Activated CD4-positive, alpha-beta T cell treated with anti-CD3 and anti-CD28 coated beads for 48 hours (primary cell): Measurements from ENCODE around the gene METTL16.
A peak's percentile ranks its signal among the peaks of the same experiment; 100 is the strongest.

Experiments used
- DNase-seq: peaks from one replicate; pipeline ENCODE4 v3.0.0-alpha.2; 2020

The METTL16 gene

GRCh38 chr17:2406903-2407790 is 104.5 kb downstream of the METTL16 start:
- peak; percentile 43 for DNase-seq

GRCh38 chr17:2406271-2406902 is 105.3 kb downstream of the METTL16 start:
- DNase-seq, result no peak

- DNase-seq, result no peak
These were observed 106.3 kb downstream of the METTL16 start for GRCh38 chr17:2405247-2405926.

- no peak for DNase-seq
These were observed 108.6 kb downstream of the METTL16 start for GRCh38 chr17:2403044-2403443.

- no peak for DNase-seq
These were observed 109.1 kb downstream of the METTL16 start for GRCh38 chr17:2402544-2402943.

- DNase-seq, result peak; percentile 100
These were observed 110.1 kb downstream of the METTL16 start for GRCh38 chr17:2401426-2402221.

- DNase-seq, result peak; percentile 96
These were observed 110.7 kb downstream of the METTL16 start, which contains the start of gene MNT for GRCh38 chr17:2400877-2401425. Gene MNT (minus strand): TSS chr17:2401060. CDS start chr17:2400712, 348 bp downstream.

- peak; percentile 80 for DNase-seq
These were observed 111.2 kb downstream of the METTL16 start for GRCh38 chr17:2400474-2400866.

GRCh38 chr17:2399572-2400473 is 111.9 kb downstream of the METTL16 start:
- peak; percentile 94 for DNase-seq

GRCh38 chr17:2398655-2399571 is 112.8 kb downstream of the METTL16 start:
- DNase-seq, result peak; percentile 67

- no peak for DNase-seq
These were observed 113.5 kb downstream of the METTL16 start for GRCh38 chr17:2398182-2398581.

- no peak for DNase-seq
These were observed 114.2 kb downstream of the METTL16 start for GRCh38 chr17:2397247-2398171.

GRCh38 chr17:2396568-2397246 is 115.0 kb downstream of the METTL16 start:
- DNase-seq, result peak; percentile 70

- no peak for DNase-seq
These were observed 115.5 kb downstream of the METTL16 start for GRCh38 chr17:2396192-2396567.

GRCh38 chr17:2395258-2396181 is 116.2 kb downstream of the METTL16 start:
- no peak for DNase-seq

- DNase-seq, result no peak
These were observed 116.9 kb downstream of the METTL16 start for GRCh38 chr17:2394775-2395201.
